NCI-H2227 (cell line): ENCODE data around the gene MAGEB17.
A peak's percentile ranks its signal among the peaks of the same experiment; 100 is the strongest.

ENCODE experiments used
- DNase-seq: peaks from one replicate; lab custom pipeline; 2025; ENCODE audit not compliant: unreplicated experiment; lab: John Stamatoyannopoulos, UW

The MAGEB17 gene

DNA sequence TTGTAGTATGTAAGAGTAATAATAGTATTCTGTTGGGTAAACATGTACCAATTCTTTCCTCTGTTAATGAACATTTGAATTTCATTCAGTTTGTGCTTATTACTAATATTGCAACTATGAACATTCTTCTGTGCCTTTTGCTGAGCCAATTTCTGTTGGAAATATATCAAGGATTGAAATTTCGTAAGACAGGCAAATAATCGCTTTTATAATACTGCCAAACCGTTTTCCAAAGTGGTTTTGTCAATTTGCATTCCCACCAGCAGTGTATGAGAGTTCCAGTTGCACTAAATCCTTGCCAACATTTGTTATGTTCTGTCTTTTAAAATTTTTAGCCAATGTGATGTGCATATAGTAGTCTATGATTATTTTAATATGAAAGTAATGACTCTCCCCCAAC is 38.6 kb downstream of the MAGEB17 start:
- DNase-seq = no peak

DNA sequence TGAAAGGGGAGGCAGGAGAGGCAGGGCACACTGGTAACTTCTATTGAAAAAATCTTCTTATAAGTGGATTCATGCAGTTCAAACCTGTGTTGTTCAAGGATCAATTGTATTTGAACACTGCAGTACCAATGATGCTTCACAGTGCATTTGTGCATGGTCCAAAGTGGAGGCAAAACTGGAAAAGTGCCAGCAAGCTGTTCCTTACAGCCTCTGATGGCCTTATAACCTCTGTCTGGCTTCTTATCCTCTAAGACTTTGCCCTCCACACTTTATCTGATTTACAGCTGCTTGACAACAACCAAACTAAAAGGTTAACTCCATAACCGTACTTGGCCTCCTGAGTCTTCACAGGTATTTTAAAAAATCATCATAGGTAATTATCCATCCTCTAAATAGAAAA is 40.4 kb downstream of the MAGEB17 start:
- no peak for DNase-seq

DNA sequence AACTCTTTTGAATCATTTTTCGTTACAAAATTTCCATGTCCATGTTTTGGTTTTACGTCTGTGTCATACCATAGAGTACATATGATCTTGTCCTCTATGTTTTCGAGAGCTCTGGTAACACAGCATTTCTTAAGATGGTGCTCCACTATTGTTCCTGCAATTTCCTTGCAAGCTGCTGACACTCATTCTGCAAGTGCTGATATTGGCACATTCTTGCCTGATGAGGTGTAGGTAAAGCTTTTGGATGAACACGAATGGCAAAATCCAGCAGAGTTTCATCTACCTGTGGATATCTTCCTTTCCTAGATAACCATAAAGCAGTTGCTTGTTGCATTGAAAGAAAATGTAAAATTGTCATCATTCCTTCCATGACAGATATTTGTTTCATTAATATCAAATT is 41.3 kb downstream of the MAGEB17 start:
- DNase-seq = no peak

DNA sequence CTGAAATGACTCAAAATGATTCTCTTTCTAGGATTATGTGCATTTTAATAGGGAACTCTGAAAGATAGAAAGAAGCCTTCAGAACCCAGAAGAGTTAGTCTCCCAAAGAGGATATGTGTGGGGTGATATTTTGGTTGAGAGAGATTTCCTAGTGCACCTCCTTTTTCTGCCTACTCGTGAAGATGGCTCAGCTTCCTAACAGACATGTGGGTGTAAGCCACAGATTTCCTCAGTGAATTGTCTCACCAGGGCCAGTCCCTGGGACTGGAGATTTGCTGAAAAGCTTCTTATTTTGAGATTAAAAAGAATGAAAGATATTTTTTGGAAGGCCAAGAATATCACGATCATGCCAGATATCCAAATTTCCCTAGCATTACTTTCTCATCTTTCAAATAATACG is 42.8 kb downstream of the MAGEB17 start:
- no peak for DNase-seq

DNA sequence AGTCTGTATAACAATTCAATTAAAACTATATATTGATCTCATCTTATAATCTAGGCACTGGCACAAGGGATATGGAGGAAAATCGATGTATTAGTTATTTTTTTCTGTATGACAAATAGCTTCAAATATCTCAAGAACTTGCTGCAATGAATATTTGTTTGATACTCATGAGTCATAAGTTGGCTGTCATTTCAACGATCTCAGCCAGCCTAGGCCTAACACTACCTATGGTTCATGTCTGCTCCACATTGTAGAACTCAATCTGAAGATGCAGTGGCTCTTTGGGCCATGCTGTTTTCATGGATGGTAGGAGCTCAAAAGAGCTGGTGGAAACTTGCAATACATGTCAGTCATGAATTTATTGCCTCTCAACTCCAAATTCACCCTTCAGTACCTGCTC is 44.7 kb downstream of the MAGEB17 start:
- DNase-seq = no peak

DNA sequence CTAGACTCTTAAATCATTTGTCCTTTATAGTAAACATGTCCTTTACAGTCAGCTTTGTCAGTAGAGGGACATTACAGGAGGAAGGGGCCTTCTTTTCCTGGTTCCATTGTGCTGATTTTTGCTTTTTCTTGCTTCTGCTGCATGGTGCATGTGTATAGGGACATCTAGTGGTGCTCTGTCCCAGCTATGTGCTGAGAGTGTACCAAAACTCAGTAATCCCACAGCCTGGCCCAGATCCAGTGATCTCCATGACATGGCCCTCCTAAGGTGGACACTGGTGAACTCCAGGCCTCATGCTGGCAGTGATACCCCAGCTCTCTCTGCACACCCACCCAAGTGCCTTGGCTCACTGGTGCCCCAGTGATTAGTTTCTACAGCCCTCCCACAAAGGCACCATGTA is 45.2 kb downstream of the MAGEB17 start:
- peak; percentile 6 for DNase-seq

DNA sequence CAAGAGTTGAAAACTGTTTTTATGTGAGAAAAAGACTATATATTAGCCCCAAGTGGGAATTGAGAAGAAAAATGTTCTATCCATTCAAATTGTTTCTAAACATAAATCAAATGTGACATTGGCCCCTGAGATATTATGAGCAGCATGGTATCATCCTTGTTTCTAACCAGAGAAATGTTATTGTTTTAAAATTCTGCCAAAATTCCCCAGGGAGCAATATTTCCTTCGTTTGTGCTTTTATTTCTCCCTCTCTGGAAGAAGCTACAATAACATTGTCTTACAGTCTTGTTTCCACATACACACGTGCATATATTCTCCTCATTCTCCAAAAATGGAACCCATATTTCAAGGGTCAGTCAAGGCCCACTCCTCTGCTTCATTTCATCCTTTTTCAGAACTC is 46.7 kb downstream of the MAGEB17 start:
- no peak for DNase-seq

DNA sequence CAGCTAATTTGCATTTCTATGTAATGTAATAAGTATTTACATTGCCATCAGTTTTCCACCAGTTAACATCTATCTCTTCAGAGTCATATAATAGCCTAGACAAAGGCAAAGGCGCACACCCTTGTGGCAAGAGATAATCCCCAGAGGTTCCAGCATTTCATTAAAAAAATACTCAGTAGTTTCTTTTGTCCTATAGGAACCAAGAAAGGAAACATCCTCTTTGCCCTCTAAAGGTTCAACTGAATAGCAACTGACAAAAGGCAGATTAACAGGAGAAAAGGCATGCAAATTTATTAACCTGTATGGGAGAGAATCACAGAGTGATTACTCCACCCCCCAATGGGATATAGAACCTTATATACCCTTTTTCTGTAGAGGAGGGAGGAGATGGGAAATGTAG is 48.4 kb downstream of the MAGEB17 start:
- no peak for DNase-seq
